ENCODE measurements around the gene MRPL58.
"Not testable (repeated sequence)": the region's sequence is repeated elsewhere in the genome, so short reads cannot be mapped to it uniquely, and the experiment has no call there.

MRPL58 gene

DNA sequence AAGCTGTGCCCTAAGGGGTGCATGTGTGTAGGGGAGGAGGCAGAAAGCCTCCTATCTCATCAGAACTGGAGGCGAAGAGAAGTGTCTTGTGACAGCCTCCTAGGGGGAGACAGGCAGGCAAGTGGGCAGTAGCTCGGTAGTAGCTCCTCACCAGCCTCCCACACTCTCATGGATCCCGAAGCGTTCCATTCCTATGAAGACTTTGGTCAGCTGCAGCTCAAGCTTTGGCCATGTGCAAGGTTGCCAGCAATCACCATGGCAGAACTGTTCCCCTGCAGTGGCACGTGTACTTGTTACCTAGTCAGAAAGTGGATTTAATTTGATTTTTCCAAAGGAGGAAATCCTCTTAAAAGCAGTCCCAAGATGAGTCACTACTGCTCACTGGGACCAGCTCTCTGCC lies 6.7 kb downstream of the MRPL58 start:
- DNase-seq (ENCODE audit: low spot score) = no peak

DNA sequence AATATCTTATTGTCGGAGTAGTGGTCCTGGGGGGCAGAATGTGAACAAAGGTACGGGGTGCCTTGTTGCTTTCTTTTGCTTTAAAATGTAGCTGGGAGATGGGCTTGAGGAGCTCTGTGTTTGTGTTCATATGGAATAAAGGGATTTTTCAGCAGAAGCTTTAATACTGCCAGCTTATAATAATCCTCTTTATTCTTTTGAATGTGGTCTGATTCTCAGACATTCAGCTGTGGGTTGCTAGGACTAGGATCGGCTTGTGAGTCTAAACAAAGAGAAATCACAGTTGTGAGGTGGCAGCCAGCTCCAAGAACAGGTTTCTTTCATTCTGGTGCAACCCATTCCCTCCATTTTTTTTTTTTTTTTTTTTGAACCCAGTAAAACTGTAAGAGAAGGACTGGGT lies 7.2 kb downstream of the MRPL58 start:
- DNase-seq (ENCODE audit: low spot score) = no peak

DNA sequence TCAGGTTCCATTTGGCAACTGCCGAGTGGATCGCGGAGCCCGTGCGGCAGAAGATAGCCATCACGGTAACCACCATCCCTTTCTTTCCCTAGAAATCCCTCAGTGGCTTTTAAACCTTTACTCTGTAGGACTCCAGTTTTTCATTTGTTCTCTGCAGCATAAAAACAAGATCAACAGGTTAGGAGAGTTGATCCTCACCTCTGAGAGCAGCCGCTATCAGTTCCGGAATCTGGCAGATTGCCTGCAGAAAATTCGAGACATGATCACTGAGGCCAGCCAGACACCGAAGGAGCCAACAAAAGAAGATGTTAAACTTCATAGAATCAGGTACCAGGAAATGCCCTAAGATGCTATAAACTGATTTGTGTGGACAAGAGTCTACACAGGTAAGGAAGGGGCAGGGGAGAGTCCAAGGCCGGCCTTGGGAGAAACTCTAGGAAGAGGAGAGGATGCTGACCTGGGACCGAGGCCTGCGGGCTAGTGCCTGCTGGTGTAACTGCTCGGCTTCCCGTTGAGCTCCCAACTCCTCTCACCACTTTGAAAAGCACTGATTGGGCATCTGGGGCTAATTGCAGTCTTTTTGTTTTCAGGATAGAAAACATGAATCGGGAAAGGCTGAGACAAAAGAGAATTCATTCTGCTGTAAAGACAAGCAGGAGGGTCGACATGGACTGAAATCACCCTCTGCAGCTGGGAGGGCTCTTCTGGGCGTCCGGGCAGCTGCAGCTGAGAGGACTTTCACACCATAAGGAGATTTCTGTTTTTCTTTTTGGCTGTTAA lies 8.1 kb downstream of the MRPL58 start:
- DNase-seq (ENCODE audit: low spot score) = no peak

DNA sequence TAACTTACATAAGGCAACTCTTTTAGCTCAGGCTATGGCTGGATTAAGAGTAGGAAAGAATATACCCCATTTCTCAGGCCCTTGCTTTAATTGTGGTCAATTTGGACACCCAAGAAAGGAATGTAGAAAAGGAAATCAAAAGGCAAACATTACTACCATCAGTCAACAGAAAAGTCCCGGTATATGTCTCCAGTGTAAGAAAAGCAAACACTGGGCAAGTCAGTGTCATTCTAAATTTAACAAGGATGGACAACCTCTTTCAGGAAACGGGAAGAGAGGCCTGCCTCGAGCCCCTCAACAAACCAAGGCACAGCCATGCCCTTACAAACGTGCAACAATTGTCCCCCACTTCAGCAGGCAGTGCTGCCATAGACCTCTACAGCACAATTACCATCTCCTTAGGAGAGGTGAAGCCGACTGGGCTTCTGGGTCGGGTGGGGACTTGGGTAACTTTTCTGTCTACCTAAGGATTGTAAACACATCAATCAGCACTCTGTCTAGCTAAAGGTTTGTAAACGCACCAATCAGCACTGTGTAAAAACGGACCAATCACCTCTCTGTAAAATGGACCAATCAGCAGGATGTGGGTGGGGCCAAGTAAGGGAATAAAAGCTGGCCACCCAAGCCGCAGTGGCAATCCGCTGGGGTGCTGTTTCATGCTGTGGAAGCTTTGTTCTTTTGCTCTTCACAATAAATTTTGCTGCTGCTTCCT lies 12.4 kb downstream of the MRPL58 start:
- no peak for DNase-seq (ENCODE audit: low spot score)

DNA sequence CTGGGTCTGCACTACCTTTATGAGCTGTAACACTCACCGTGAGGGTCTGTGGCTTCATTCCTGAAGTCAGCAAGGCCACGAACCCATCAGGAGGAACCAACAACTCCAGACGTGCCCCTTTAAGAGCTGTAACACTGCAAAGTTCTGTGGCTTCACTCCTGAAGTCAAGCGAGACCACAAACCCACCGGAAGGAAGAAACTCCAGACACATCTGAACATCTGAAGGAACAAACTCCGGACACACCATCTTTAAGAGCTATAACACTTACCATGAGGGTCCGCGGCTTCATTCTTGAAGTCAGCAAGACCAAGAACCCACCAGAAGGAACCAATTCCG lies 12.9 kb downstream of the MRPL58 start:
- DNase-seq (ENCODE audit: low spot score) = not testable (repeated sequence)

DNA sequence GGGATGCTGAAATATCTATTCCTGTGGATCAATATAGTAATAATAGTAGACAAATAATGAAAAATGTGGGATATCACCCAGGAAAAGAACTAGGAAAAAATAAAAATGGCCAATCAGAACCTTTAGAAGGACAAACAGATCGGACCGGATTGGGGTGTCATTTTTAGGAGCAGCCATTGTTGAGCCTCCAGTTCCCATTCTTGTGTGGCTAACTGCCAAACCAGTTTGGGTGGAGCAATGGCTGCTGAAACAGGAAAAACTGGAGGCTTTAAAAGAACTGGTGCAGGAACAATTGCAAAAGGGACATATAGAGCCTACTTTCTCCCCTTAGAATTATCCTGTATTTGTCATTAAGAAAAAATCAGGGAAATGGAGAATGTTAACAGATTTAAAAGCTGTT lies 14.2 kb downstream of the MRPL58 start:
- DNase-seq (ENCODE audit: low spot score) = not testable (repeated sequence)

DNA sequence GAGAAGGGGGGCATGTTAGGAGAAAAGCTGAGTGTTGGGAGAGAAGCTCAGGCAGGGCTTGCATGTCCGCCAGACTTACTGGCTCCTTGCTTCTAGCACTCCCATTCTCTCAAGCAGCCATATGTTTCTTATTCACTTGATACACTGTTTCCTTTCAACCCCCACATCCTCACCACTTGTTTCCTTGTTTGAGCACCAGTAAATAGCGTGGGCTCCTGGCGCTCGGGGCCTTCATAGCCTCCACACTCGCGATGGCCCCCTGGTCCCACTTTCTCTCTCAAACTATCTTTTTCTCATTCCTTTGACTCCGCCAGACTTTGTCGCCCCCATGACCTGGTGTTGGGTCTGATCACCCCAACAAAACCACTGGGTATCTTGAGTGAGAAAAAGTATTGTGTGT lies 17.7 kb downstream of the MRPL58 start:
- no peak for DNase-seq (ENCODE audit: low spot score)

DNA sequence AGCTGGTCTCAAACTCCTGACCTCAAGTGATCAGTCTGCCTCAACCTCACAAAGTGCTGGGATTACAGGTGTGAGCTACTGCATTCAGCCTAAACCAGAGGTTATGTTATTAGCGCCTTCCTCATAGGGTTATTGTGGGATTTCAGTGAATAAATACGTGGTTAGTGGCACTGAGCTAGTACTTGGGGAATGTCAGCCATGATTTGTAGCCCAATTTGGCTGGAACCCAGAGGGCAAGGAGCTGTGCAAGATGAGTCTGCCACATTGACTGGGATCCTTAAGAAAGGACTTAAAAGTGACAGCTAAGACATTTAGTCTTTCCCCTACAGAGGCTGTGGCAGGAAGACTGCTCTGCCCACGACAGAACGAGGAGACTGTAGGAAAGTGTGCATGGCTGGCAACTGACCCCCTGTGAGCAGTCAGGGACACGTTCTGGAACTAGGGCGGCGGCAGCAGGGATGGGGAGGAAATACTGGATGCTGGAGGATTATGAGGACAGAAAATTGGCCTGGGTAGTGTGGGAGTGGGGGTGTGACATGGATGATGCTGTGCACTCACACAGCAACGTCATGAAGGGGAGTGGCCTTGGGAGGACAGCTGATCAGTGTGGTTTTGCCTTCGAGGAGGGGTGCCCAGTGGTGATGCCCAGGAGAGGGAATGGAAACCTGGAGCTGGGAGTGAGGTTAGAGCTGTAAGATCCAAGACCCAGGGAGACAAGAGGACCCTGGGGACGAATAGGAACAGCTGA lies 19.7 kb downstream of the MRPL58 start:
- DNase-seq (ENCODE audit: low spot score) = peak; percentile 91

DNA sequence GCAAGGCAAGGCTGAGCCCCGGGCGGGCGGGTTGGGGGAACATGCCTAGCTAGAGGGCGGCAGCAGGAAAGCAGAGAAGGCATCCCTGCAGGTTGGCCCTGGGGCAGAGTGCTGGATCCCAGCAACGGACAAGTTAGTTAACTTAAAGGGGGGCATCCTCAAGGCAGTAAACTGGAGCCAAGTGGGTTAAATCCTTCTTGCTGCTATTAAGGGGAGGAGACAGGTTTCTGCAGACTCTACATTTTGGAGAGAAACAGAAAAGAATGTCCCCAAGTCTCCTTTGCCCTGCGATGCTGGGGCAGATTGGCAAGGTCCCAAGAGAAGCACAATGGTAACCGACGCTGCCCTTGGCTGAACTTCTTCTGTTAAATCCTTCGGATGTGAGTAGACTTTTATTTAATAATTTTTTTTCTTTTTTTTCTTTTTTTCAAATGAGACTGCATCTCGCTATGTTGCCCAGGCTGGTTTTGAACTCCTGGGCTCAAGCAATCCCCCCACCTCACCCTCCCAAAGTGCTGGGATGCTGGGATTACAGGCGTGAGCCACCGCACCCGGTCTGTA lies 20.3 kb downstream of the MRPL58 start:
- no peak for DNase-seq (ENCODE audit: low spot score)

DNA sequence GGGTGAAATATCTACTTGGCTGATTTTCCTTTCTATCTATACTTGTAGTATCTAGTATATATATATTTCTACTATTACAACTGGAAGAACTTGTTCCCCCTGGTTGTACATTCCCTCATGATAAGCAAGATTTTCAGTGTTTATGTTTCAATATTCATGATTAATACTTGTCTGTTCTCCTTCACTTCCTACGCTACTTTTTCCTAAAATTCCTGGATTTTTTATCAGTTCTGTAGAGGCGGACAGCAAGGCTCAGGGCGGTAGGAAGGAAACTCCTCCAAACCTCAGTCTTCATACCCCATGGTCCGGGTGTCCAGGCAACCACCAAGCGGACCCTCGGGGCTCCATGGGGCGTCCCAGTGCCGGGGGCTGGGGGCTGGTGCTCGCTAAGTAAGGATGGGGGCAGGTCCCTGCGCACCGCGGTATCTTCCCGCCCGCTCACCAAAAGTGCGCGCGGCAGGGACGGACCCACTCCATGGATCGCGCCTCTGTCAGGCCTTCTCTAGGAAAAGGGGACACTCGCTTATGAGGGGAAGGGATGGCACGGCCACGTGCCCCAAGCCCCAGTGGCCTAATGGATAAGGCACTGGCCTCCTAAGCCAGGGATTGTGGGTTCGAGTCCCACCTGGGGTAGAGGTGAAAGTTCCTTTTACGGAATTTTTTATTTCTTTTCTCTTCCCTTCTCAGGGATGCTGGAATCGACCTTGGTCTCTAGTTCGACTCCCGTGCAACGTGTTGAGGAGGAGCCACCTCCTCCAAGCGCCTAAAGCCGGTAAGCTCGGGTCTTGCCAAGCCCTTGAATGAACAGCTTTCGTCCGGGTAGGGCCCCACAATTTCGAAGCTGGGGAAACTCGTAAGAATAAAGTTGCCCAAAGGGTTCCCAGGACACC lies 21.1 kb downstream of the MRPL58 start:
- DNase-seq (ENCODE audit: low spot score) = peak; percentile 85

DNA sequence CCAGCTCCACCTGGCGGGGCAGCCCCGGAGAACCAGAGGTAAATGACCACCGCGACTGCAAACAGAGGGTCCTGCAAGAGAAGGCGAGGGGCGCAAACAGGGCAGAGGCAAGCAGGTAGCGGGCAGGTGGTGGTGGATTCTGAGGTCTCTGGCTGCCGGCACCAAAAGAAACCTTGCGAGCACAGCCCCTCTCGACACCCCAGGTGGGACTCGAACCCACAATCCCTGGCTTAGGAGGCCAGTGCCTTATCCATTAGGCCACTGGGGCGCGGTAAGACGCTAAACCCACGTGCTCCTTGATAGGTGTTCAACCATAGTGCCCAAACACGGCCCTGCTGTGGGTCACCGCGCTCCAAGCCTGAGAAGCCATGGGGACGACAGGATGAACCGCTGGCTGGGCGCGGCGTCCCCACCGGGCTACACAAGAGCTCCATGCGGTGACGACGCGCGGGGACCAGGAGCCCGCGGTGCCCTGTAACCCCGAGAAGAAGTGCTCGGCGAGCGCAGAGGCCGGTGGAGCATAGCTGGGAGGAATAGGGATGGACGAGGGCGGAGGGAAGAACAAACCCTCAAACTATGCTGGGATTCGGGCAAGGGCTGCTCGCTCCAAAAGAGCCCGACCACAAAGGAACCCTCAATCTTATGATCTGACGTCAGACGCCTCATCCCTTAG lies 21.9 kb downstream of the MRPL58 start:
- peak; percentile 69 for DNase-seq (ENCODE audit: low spot score)

DNA sequence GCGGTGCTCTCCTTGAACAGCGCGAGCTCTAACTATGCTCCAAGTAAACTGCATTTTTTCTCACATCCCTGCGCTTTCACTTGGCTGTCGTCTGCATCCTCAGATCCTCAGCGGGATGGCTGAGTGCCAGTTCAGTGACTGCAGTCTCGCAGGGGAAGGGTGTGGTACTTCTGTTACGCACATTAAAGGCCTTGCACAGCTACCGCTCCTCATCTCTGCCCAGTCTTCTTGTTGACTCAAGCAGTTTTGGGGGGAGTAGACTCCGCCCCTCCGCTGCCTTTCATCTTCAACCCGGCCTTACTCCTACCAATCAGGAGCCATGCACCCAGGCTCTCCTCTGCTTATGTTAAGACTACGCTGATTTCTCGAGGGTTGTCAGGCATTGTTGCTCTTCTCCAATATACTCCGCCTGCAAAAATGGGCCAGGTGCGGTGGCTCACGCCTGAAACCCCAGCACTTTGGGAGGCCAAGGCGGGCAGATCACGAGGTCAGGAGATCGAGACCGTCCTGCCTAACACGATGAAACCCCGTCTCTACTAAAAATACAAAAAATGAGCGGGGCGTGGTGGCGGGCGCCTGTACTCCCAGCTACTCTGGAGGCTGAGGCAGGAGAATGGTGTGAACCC lies 24.3 kb downstream of the MRPL58 start:
- peak; percentile 89 for DNase-seq (ENCODE audit: low spot score)

DNA sequence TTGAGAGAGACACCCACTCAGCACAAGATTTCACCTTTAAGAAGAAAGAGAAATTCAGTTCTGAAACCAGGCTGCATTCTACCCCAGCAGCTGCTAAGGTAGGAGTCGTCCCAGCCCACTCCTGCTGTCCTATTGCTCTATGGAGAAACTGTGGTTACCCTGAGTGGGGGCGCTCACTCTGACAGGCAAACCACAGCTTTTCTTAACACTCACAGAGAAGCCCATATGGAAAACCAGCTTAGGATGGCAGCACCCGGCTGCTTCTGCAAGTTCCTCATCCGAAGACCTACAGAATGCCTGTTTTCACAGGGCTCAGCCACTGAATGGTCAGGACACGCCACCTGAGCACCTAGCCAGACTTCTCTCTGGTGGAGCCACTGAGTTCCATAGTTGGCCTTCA lies 26.8 kb downstream of the MRPL58 start:
- no peak for DNase-seq (ENCODE audit: low spot score)

DNA sequence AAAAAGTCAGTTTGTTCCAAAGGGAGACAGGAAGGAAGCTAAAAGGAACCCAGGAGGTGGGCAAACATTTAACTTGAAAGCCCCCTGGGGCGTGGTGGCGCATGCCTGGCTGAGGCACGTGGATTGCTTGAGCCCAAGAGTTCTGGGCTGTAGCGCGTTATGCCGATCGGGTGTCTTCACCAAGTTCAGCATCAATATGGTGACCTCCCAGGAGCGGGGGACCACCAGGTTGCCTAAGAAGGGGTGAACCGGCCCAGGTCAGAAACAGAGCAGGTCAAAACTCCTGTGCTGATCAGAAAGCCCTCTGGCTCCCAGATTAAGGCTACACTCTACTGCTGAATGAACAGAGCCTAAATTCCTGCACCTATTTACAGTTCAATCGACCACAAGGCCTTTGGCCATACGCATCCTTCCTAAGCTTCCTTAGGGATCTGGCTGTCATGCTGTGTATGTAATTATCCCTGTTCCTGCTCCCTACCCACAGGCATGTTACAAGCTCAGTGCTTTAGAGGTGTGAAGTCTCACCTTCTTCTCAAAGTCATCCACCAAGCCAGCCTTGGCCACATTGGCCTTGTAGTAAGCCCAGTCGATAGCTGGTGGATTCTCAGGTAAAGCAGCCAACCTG lies 29.3 kb downstream of the MRPL58 start:
- no peak for DNase-seq (ENCODE audit: low spot score)

DNA sequence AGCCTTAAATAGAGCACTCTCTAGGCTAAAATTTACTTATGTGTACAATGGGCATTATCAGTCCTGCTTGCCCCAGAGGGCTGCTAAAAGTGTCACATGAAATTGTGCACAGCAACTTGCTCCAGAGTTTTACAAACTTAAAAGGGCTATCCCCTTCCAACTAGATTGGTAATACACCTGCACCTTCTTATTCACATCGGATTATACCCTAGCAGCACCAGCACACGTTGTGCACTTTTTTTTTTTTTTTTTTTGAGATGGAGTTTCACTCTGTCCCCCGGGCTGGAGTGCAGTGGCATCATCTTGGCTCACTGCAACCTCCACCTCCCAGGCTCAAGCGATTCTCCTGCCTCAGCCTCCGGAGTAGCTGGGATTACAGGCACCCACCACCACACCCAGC lies 31.3 kb downstream of the MRPL58 start:
- not testable (repeated sequence) for DNase-seq (ENCODE audit: low spot score)

DNA sequence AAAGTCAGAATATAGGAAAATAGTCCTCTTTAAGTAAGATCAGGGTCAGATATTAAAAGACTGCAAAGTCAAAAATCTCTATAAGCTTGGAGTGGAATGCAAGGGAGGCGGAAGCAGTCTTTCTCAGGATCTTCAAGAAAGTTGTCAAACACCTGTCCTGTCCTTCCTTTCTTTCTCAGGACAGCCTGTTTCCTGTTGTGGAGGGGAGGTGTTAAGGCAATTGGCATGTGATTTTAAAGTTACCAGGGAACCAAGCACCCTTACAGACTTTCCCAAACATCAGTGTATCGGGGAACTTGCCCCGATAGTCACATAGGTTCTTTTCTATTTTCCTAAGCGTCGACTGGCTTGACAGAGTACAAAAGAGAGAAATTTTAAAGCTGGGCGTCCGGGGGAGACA lies 32.2 kb downstream of the MRPL58 start:
- DNase-seq (ENCODE audit: low spot score) = no peak

DNA sequence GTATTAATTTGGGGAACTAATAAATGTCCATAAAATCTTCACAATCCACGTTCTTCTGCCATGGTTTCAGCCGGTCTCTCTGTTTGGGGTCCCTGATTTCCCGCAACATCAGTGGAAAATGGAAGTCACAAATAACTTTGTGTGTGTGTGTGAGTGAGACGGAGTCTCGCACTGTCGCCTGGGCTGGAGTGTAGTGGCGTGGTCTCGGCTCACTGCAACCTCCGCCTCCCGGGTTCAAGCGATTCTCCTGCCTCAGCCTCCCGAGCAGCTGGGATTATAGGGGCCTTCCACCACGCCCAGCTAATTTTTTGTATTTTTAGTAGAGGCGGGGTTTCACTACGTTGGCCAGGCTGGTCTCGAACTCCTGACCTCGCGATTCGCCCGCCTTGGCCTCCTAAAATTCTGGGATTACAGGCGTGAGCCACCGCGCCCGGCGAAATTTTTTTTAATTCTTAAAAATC lies 33.5 kb downstream of the MRPL58 start:
- DNase-seq (ENCODE audit: low spot score) = not testable (repeated sequence)

DNA sequence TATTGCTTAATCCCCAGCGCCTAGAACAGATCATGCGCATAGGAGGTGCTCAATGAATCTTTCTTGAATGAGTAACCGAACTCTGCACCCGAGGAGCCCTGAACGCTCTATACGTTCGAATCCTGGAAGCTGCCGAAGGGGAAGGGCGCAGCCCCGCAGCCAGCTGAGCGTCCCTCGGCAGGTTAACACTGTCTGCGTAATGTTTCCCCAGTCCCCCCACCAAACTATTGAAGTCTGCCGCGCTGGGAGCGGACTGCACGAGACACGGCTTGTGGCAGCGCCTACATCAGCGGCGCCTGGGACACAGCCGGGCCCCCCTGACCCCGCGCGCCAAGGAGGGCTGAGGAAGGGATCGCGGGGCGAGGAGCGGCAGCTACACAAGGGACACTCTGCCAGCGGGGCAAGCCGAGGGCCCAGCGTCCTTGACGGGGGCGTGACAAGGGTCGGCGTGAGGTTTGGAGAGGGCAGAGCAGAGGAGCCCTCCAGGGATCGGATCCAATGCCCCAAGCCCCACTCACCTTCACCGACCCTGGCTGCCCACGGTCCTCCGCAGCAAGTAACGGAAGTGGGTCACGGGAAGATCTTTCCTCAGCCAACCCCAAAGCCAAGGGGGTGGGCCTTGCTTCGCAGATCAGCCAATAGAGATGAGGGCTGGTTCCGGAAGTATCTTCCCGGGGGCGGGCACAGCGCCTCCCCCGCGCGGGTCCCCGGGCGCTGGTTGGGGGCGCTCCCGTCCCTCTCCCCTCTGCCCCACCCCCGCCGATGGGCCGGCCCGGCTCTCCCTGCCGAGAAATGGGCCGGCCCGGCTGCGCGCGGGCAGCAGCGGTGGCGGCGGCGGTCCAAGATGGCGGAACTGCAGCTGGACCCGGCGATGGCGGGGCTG lies 34.2 kb downstream of the MRPL58 start, which contains the start of the genes ATP5PD and KCTD2:
ATP5PD (minus strand) TSS at position 563 of the 883 bp plus-strand sequence. CDS start 4,319 bp downstream, outside the sequence.
KCTD2 (plus strand) TSS at position 819 of the 883 bp plus-strand sequence; CDS start at position 845, 26 bp downstream.
- peak; percentile 97 for DNase-seq (ENCODE audit: low spot score)

Data from AG20443 (cell line).